AG04449 (cell line): Measurements from ENCODE around the gene EHMT1.
A peak's percentile ranks its signal among the peaks of the same experiment; 100 is the strongest.
"Not testable (repeated sequence)": the region's sequence is repeated elsewhere in the genome, so short reads cannot be mapped to it uniquely, and the experiment has no call there.

Experiments used
- CTCF ChIA-PET: fragments of 350-600 bp; formaldehyde crosslinking; extraction: SDS; loops from one replicate; lab custom pipeline; 2021; ENCODE audit warnings: antibody characterized with exemption; lab: Yijun Ruan, JAX
- POLR2A ChIA-PET: fragments of 400-600, 350-600 bp; formaldehyde crosslinking; extraction: SDS; loops from one replicate; lab custom pipeline; 2020; ENCODE audit warnings: antibody characterized with exemption, inconsistent platforms; lab: Yijun Ruan, JAX
- DNase-seq: peaks from one replicate; pipeline ENCODE4 v3.0.0-alpha.2; 2010; ENCODE audit warnings: low read depth, low spot score
- H3K4me3 ChIP-seq: 2 replicates; pipeline ENCODE4 v1.5.1; 2011; ENCODE audit warnings: low read depth, mild to moderate bottlenecking, control low read depth, low read length
- CTCF ChIP-seq: IDR thresholded peaks from one replicate; pipeline ENCODE4 v1.5.1; 2011; ENCODE audit warnings: mild to moderate bottlenecking, moderate library complexity, low read length, control low read depth, inconsistent platforms; ENCODE audit not compliant: insufficient read depth; ENCODE audit errors: missing control alignments

Gene EHMT1

GRCh38 chr9:137875846-137876245 is 257.0 kb downstream of the EHMT1 start:
- ChIA-PET CTCF (no interaction called here), POLR2A (no interaction called here)

GRCh38 chr9:137876269-137876668 is 257.5 kb downstream of the EHMT1 start:
- CTCF ChIA-PET = no interaction called here
- POLR2A ChIA-PET = no interaction called here
- TF ChIP-seq CTCF = no peak
- no peak for DNase-seq
- no peak overlapping the region for H3K4me3 ChIP-seq

More at GRCh38 chr9:137875846-137876245, 257.0 kb downstream of the EHMT1 start:
- TF ChIP-seq CTCF = no peak
- no peak overlapping the region for H3K4me3 ChIP-seq
- DNase-seq = no peak

GRCh38 chr9:137876781-137877386 is 258.1 kb downstream of the EHMT1 start:
- H3K4me3 ChIP-seq = no peak overlapping the region
- ChIA-PET POLR2A (no interaction called here), CTCF (no interaction called here)
- no peak for TF ChIP-seq CTCF
- DNase-seq = no peak

- DNase-seq, POLR2A ChIA-PET, CTCF ChIA-PET: not testable (repeated sequence)
- peak within 1 kb of the TSS; percentile 8; the same call in 1 of the 2 replicates for H3K4me3 ChIP-seq
These were observed 258.8 kb downstream of the EHMT1 start, which contains the start of gene CACNA1B for GRCh38 chr9:137877506-137878122. Gene CACNA1B (plus strand): TSS chr9:137877782. CDS start chr9:137877934, 152 bp downstream.

- peak overlapping the region; percentile 8; the same call in 1 of the 2 replicates for H3K4me3 ChIP-seq
These were observed 259.5 kb downstream of the EHMT1 start for GRCh38 chr9:137878146-137878941.

GRCh38 chr9:137879052-137879451 is 260.2 kb downstream of the EHMT1 start:
- no peak for TF ChIP-seq CTCF
- ChIA-PET POLR2A (no interaction called here), CTCF (no interaction called here)
- H3K4me3 ChIP-seq = no peak overlapping the region
- no peak for DNase-seq

More at GRCh38 chr9:137878146-137878941, 259.5 kb downstream of the EHMT1 start:
- ChIA-PET POLR2A (no interaction called here), CTCF (no interaction called here)
- no peak for TF ChIP-seq CTCF
- DNase-seq = no peak
